GM21576 (cell line): ENCODE data around the gene ZCCHC2.

Source experiments
- ATAC-seq: cut with Tn5 transposase; IDR thresholded peaks from one replicate; pipeline ENCODE4 v1.9.1; 2021; ENCODE audit warnings: mild to moderate bottlenecking, moderate library complexity; ENCODE audit not compliant: unreplicated experiment

The ZCCHC2 gene

DNA sequence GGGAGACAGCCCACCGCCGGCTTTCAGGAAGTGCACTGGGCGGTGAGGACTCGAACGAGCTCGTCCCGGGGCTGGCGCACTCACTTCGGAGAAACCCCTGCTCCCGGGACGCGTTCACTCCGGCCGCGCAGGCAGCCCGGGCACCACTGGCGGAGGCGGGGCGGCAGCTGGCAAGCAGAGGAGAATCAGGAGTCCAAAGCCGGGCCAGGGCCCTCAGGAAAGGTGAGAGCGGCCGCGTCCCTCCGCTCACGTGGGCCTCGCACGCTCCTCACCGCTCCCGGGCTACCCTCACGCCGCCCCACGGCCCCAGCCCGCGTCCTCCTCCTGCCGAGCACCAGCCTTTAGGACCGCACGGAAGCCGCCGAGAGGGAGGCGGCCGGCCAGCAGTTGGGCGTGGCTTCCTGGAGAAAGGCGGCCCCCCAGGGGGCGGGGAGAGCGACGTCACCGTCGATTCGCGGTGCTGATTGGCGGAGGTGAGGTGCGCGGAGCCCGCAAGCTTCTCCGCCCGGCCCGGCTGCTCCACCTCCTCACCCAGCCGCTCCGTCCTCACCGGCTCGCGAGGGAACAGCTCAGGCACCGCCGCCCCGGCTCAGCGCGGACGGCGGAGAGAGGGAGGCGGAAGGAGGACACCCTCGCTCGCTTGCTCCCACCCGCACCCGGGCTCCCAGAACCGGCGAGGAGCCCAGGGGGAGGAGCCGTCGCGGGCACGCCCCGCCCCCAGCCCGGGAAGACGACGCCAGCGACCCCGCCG lies at the start of gene ZCCHC2:
TSS of gene ZCCHC2 (plus strand) at position 522 of the 751 bp plus-strand sequence. CDS start 400 bp downstream, outside the sequence.
- ATAC-seq = peak; percentile 69

DNA sequence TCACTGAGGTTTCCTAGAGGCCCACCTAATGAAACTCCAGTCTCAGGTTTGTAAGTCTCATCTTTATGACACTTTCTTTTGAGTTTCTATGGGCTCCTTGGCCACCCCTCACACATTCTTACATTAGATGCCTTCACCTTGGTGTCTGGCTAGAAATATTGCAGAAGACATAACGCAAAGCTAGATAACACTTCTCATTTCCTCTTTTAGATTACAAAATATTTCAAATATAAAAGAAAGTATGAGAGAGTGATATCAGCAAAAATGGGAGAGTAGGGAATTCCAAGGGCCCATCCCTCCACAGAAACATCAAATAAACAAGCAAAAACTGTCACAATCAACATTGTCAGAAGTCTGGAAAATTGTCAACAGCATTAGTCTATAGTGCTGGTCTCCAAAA lies 43.3 kb upstream of the ZCCHC2 start:
- no peak for ATAC-seq

DNA sequence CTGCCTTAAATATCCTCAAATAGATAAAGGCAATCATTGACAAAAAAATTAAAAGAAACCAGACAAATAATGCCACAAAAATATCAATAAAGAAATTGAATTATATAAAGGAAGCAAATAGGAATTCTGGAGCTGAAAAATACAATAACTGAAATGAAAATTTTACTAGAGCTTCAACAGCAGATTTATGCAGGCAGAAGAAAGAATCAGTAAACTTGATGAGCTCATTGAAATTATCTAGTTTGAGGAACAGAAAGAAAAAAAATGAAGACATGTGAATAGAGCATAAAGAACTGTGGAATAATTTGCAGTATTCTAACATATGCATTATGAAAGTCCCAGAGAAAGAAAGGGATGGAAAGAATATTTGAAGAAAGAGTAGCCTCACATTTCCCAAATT lies 41.9 kb upstream of the ZCCHC2 start:
- no peak for ATAC-seq

DNA sequence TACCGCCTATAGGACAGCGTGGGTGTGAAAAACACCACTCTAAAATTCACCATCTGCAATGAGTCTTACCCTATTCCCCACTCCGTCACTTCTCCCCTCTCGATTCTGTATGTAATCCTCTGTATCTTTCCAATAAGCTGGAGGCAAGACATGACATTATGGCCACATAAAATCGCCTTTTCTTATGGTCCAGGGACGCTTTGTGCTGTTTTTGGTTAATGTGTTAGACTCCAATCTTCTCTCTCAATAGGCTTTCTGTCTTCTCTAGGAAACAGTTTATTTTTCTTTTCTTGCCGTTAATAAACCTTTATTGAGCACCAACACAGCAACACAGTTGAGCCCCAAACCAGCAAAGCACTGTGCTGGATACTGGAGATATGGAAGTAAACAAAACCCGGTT lies 37.9 kb upstream of the ZCCHC2 start:
- ATAC-seq = no peak

DNA sequence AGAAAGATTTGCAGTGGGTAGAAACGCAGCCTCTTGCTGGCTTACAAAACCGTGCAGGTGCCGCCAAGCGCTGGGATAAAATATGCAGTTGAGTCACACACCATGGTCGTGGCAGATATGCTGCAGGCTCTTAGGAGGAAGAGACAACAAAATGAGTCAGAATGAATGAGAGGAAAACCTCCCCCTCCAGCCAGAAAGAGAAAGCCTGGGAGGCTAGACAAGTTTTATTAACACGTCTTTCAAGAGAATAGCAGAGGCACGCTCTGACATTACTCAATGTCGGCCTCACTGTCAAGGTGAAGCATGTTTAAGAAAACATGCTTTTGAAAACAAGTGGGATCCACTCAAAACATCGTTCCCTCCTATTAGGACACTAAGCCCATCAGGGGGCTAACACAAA lies 37.1 kb upstream of the ZCCHC2 start:
- no peak for ATAC-seq

DNA sequence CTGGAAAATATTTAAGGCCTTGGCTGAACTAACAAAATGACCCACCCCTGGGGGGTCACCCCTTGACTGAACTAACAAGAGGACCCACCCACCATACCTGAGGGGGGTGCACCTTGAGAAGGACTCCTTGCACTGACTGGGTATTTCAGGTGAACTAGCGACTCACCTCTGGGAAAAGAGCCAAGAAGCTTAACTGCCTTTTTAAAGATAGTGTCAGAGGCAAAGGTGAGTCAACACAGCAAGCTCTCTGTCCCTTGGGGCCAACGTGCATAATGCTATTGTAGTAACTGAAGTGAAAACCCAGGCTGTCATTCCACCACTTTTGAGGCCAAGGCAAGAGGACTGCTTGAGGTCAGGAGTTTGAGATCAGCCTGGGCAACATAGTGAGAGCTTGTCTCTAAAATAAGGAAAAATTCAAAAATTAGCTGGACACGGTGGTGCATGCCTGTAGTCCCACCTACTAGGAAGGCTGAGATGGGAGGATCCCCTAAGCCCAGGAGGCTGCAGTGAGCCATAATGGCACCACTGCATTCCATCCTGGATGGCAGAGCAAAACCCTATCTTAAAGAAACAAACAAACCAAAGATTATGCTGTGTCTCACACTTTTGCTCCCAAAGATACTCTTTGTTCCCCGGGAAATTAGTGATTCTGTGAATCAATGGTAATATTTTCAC lies 36.4 kb upstream of the ZCCHC2 start:
- ATAC-seq = no peak

DNA sequence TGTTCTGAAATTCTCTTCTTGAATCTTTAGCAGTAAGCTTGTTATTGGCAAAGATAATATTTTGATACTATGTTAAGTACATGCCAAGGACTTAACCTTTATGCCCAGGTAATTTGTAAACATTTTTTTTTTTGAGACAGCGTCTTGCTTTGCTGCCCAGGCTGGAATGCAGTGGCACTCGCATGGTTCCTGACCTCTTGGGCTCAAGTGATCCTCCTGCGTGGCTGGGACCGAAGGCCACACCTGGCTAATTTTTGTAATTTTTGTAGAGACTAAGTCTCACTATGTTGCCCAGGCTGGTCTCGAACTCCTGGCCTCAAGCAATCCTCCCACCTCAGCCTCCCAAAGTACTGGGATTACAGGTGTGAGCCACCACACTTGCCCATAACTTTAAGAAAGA lies 35.7 kb upstream of the ZCCHC2 start:
- ATAC-seq = no peak

DNA sequence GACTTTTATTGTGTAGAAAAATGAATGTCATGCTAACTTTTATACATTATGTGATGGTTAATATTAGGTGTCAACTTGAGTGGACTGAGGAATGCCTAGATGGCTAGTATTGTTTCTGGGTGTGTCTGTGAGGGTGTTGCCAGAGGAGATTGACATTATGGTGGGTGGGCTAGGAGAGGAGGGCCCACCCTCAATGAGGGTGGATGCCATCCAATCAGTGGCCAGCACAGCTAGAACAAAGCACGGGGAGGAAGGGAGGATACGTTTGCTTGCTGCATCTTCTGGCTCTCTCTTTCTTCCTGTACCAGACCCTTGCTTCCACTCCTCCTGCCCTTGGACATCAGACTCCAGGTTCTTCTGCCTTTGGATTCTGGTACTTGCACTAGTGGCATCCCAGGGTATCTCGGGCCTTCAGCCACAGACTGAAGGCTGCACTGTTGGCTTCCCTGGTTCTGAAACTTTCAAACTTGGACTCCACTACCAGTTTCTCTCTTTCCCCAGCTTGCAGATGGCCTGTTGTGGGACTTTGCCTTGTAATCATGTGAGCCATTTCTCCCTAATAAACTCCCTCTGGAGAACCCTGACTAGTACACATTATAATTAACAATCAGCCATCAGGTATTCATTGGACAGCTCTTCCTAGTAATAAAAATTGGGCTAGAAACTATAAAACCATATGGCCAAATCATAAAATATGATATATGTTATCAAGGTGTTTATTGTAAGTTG lies 31.7 kb upstream of the ZCCHC2 start:
- ATAC-seq = no peak

DNA sequence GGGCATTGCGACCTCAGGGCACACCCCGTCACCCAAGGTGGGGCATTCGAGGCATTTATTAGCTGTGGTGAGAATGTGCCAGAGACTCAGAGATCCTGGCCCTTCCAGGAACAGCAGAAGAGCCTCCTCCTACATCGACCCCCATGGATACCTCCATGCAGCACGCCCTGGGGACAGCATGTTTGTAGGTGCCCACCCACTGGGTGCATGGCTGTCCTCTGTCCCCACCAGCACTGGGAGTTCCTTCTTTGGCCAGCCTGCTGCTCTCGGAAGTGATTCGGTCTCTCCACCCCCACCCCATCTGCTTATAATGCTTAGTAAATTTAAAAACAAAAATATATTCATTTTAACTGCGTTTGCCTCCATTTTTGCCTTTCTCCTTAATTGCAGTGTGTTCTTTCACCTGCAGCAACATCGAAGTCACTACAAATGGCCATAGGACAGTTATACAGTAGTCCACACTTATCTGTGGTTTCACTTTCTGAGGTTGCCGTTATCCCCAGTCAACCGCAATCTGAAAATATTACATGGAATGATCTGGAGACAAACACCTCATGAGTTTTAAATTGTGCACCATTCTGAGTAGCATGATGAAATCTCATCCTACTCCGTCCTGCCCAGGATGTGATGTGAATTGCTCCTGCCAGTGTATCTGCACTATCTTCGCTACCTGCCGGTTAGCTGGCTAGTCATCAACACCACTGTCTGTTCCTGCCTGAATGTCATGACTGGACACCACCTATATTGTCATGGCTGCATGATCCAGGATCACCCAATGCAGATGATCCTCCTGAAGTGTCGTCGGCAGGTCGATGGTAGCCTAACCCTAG lies 29.6 kb upstream of the ZCCHC2 start:
- ATAC-seq = no peak

DNA sequence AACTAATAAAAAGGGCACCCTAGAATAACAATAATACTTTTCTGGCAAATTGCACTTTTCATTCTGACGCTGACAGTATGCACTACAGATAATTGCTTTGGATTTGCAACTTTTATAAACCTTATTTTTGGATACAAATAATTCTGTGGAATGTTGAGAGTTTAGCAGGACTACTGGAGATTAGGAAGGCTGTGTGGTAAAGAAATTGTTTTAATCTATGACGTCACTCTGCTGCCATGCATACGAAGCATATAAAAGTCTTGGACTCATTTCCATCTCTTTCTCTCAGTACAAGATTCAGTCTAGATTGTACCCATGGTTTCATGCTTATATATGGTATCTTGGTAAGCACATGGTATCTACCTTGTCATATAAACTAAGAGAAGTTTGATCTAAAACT lies 28.1 kb upstream of the ZCCHC2 start:
- no peak for ATAC-seq

DNA sequence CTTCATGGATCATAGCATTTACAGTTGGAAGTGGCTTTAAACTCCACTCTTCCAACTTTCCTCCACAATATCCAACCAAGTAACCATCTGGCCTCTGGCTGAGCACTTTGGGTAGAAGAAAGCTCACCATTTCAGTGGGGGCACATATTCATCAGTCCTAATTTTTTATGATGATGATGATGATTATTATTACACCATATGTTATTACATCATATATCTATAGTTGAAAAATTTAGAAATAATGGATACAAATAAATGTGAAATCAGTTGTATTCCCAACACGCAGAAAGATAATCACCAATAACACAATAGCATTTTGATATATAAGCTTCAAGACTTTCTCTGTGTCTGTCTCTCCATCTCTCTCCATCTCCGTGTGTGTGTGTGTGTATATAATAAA lies 26.6 kb upstream of the ZCCHC2 start:
- no peak for ATAC-seq

DNA sequence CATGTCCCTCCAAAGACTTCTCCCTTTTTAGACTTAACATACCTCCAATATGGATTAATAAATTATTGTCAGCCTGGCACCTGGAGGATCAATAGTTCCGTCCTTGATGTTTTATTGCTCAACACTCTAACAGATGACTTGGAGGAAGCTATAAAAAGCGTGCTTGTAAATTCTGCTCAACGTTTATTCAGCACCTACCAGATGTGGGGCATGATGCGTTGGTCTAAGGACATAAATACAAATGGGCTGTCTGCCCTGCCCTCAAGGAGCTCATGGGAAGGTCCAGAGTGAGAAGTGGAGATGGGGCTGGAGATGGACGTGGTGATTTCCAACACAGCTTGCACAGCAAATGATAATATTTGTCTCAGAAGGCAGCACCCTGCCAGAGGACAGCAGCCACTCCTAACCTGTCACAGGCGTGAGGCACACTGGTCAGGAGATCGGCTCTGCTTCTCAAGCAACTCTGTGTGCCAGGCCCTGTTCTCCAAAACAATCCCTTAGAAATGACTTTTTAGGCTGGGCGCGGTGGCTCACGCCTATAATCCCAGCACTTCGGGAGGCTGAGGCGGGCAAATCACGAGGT lies 25.5 kb upstream of the ZCCHC2 start:
- no peak for ATAC-seq

DNA sequence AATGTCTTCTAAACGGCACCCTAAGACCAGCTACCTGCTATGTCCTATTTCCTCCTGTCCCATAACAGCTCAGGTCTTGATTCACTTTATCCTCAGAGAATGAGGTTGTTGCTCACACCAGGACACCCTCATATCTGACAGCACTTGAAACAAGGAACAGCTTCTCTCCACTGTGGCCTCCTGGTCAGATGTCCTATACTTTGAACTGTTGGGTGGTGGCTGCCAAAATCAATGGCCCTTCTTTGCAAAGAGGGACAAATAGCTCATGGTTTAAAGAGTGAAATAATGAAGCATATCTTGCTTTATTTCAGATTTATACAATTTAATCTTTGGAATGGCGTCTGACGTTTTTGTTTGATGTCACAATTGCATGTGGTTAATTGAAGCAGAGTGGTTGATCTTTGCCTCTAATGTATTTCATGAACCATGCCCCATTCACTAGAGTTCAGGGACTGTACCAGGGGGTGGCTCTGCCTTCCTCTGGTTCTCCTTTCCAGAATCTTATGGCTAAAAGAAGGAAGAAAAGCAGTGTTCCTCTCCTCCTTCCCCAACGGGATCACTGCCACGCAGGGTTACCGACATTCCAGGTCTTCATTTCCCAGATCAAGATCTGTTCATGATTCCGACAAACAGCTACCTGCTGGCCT lies 24.1 kb upstream of the ZCCHC2 start:
- ATAC-seq = no peak

DNA sequence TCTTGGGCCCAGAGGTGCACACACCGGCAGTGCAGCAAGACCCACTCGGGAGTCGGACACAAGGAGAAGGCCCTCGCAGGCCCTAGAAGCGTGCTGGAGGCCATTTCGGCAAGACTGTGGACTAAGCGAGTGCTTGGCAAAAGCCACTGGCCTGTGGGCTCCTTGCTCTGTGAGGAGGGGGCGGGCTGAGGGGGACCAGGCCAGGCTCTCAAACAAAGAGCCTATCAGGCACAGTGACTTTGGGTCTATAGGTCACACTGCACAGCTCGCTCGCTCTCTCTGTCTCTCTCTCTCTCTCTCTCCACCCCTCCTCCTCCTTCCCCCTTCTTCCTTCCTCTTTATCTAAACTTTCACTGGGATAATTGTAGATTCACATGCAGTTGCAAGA lies 23.6 kb upstream of the ZCCHC2 start:
- no peak for ATAC-seq

DNA sequence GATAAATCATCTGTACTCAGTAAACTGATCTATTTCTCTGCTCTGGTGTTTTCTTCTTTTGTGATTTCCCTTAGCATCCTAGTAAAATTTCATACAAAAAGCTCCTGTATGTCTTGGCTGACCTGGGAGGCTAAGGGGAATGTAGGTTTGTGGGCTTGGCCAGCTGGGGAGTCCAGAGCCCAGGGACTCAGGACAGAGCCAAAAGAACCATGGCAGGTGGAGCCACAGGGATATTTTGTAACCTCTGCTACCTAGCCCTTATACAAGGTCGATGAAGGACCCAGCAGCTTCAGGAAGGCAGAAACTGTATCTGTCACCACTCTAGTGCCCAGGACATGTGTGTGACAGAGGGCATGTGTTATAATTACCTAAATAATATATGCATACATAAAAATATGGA lies 22.7 kb upstream of the ZCCHC2 start:
- no peak for ATAC-seq

DNA sequence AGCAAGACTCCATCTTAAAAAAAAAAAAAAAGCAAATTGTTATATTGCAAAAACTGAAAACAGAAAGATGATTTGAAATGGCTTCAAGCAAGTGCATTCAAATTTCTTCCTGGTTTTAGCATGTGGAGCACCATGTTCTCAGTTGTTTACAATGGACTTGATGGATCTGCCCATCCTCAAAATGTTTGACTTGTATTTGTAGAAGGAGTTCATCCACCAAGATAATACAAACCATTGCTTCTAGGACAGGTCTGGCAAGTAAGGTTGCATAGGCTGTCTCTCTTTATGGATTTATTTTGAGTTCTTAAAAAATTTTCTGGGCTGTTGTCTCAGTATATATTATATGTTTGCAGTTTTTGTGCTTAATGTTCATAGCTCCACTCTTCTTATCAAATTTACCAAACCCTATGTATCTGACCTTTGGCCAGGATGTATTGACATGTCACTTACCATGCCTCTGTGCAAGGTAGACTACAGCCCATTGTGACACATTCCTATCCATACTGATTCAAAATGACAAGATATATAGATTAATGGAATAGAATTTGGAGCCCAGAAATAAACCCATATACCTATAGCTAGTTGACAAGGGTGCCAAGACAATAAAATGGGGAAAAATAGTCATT lies 21.7 kb upstream of the ZCCHC2 start:
- no peak for ATAC-seq

DNA sequence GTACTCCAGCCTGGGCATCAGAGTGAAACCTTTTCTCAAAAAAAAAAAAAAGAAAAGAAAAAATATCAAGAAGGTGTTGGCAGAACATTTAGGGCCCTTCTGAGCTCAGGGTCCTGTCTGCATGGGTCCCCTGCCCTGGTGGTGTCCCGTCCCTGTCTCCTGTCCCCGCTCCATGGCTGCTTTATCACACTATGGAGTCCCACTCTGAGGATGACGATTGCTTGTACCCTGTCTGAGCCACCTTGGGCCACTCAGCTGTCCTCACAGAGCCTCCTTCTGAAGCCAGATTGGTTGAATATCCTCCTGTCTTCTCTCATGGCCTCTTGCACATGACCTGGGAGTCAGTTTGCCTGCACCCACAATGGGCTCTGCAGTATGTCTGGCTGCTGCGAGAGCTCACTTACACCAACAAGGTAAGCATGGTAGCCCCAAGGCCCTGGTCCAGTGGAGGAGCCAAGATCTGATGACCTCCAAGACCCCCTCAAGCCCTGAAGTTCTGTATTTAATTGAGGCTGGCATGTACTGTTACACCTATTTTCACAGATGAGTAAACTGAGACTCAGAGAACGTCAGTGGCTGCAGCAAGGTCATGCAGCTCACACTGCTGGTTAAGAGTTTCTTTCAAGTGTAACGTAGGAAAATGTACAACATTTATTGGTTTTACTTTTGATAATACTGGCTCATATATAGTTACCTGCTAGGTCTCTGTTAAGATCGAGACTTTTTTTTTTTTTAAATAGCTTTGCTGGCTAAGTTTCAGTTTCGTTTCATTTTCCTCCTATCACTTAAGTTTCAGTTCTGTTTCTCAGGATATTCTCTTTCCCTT lies 16.9 kb upstream of the ZCCHC2 start:
- ATAC-seq = peak; percentile 89

DNA sequence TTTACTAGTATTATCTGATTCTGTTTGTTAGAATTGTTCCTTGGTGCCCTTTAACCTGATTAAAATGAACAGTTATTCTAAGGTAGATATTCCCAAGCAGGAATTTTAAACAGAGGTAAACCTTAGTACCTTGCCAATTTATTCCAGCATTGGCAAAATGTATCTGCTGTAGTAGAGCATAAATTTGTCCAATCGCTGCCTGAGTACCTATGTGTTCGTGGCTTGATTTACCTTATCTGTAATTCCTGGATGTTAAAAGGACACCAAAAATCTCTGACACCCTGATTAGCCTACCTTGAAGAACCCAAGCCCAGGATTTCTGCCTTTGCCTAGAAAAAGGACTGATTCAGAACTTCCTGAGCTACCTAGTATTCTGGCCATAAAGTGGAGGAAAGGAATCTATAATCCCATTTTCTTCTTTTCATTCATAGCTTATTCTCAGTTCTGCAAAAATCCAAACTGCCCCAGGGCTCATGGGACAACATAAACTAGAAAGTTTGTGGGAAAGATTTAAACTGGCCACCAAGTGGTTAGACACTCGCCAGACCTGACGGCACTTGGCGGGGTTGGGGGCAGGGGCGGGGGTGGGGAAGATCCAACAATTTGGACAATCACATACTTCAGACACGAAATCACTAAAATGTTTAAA lies 16.2 kb upstream of the ZCCHC2 start:
- peak; percentile 14 for ATAC-seq
